GM19099 (cell line): ENCODE results near the gene PRRC2C.

Source experiments
- POLR2A ChIP-seq: IDR thresholded peaks from 3 replicates; pipeline ENCODE4 v1.6.1; 2011; ENCODE audit warnings: low read depth; ENCODE audit not compliant: insufficient read length; ENCODE audit errors: extremely low read depth

The PRRC2C gene

DNA sequence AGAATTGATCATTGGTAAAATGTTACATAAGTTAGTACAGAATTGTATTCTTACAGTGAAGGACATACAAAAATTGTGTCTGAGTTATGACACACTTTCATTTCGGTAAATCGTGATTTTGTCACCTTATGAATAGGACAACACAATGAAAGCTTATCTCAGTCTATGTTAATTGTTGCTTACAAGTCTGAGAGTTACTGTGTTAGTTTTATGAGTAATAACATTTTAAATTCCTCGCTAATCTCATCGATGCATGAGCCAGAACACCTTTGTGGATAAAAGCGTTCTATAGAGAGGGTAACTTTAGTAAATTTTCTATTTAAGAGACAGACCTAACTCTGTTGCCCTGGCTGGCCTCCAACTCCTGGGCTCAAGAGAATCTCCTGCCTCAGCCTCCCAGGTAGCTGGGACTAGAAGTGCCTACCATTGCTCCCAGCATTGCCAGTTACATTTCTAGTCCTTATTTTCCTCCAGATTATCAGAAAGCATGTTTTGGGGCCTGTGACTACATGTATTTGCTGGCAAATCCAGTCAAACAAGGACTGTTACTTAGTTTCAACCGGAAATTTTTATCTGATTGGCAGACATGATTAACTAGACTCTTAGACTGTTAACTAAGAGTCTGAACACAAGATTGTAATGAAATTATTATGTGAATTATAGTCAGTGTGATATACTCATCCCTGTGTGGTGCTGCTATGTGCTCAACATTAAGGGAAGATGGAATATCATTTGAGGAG is 3.0 kb downstream of the PRRC2C start:
- no peak for TF ChIP-seq POLR2A

DNA sequence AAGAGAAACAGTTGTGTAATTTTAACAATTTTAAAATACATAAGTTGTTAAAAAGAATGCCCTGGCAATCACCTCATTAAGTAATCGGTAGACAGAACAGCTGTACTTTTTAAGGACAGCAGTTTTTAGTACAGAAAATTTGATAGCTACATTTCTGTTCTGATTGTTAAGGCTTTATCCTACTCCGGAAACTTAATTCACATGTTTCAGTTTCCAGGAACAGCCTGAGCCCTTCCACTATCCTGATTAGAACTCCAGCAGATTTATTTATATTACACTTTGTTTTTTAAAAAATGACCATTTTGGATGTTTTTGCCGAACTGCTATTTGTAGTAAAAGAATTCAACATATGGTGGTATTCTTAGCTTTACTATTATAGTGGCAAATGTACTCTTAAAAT is 8.7 kb downstream of the PRRC2C start:
- no peak for TF ChIP-seq POLR2A

DNA sequence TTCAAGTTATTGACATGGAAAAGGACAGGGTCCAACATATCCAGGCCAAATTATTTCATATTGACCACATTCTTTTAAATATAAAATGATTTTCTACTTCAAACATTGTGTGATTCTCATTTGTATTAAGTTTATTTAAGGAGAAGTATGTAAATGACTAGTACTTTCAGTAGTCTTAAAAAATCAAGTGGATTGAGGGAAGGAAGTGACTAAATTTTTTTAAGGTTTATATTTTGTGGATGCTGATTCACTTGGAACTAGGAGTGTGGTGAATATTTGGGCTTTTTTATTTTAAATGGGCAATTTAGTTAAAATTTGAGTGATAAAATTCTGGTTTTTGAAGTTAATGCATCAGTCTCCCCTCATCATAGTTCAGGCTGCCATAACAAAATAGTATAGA is 10.1 kb downstream of the PRRC2C start:
- no peak for TF ChIP-seq POLR2A

DNA sequence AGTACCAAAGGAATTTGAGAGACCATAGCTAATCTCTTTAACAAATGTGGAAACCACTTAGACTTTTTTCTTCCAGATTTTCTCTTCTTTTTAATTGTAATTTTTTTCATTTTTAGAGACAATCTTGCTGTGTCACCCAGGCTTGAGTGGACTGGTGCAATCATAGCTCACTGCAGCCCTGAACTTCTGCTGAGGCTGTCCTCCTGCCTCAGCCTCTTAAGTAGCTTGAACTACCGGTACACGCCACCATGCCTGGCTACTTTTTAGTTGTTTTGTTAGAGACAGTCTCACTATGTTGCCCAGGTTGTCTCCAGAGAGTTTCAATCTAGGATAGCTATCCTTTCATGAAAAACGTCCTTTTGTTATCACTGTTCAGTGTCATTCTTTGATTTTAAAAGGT is 15.0 kb downstream of the PRRC2C start:
- TF ChIP-seq POLR2A, result no peak

DNA sequence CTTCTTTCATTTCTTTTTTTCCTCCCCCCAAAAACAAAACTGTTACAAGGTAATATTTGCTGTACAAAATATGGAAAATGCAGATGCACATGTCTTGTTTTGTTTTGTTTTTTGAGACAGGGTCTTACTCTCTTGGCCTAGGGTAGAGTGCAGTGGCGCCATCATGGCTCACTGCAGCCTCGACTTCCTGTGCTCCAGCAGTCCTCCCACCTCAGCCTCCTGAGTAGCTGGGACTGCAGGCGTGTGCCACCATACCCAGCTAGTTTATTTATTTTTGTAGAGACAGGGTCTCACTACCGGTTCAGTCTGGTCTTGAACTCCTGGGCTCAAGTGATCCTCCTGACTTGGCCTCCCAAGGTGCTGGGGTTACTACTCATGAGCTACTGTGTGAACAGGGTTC is 15.5 kb downstream of the PRRC2C start:
- TF ChIP-seq POLR2A, result no peak

DNA sequence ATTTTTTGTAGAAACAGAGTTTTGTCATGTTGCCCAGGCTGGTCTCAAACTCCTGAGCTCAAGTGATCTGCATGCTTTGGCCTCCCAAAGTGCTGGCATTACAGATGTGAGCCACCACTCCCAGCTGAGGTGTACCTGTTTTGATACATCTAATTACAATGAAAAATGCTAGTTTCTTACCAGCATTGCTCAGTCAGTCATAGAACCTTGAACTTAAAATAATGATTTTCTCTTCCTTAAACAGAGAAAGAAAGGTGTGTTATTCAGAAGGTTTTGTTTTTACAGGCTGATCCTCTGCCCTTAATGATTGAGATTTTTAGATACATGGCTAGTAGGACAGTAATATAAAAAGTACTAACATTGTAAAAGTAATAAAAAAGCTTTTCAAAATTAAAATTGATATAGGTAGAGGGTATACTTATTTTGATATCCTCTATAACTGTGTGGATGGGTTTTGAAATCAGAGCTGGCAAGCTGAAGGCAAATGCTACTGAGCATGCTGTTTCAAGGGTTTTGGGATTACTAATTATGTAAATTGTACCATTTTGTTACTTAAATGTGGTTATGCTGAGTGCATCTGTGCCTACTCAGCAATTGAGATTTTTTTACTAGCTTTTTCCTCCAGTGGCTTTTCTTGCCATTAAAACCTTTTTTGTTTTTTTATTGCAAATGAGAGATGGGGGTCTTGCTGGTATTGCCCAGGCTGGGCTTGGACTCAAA is 16.1 kb downstream of the PRRC2C start:
- TF ChIP-seq POLR2A, result no peak

DNA sequence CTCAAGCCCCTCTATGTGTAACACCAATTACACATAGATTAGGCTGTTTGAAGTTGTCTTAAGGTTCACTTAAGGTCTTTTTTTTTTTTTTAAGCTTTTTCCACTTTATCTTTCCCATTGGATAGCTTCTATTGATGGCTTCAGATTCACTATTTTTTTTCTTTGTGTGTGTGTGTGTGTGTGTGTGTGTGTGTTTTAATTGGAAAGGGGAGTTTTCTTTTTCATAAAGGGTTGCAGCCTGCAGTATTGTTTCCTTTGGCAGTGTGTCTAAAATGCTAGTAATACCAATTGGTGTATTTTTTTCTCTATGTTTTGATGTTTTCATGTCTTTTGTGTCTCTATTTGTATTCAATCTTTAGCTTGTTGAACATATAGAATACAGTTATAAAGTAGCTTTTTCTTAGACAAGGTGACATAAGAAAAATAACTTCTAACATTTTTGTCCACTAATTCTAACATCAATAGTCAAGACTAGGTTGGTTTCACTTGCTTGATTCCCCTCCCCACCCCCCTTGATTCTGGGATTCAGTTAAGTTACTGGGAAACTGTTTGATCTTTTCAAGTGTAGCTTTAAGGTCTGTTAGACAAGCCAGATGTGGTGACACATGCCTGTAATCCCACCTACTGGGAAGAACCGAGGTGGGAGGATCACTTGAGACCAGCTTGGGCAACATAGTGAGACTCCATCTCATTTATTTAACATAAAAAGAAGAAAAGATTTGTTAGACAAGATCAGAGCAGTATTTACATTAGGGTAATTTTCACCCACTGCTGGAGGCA is 21.4 kb downstream of the PRRC2C start:
- TF ChIP-seq POLR2A, result no peak

DNA sequence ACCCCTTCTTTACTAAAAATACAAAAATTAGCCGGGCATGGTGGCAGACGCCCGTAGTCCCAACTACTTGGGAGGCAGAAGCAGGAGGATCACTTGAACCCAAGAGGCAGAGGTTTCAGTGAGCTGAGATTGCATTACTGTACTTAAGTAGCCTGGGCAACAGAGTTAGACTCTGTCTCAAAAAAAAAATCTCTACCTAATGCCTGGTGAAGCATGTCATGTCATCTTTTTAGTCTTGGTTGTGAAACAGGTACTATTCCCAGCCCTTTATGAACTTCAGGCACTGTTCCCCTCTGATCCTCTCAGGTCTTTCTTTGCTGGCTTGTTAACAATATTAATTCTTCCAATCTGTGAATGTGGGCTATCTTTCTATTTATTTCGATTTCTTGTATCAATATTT is 22.1 kb downstream of the PRRC2C start:
- TF ChIP-seq POLR2A, result no peak

DNA sequence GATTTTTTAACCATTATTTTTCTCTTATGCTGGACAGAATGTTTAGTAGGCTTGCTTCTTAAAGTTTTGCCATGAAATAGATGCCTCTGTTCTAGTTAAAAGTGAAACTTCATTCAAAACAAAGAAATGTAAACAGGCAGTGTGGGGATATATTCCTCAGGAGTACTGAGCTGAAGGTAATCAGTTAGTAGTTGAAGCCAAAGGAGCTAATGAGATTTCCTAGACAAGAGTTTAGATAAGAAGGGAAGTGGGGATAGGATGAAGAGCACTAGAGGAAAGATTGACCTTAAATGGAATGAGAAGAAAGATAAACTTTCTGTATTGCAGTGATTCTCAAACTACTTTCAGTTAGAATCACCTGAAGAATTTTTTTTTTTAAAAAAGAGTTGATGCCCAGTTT is 23.9 kb downstream of the PRRC2C start:
- no peak for TF ChIP-seq POLR2A

DNA sequence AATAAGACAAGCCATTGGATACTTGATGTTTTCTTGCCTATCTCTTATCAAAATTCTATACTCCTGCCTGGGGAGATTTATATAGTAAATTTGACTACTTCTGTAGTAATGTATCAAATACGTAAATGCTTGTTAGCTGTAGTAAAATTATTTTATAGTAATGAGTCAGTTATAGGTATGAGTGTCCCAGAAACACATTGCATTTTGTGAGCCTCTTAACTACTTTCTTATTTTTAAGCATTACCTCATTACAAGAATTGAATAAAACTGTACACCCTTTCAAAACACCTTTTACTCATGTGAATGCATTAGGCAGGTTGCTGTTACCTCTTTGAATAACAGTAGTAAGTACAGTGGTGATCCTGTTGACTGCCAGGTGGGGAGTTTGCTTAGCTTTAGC is 28.4 kb downstream of the PRRC2C start:
- no peak for TF ChIP-seq POLR2A

DNA sequence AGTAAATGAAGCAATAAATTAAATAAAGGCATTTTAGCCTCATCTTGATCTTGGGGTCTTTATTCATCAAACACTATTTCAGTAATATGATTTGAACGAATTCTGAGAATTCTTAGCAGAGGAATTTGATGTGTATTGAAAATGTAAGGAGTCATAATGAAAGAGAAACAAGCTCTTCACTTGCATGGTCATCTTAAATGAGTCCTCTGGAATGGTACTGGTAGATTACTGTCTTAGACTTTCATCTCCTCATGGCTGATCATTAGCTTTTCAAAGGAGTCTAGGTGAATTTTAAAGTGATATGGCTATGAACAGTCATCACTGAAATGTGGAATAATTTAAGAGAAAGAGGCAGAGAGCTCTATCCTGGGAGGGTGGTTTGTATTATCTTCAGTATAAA is 30.0 kb downstream of the PRRC2C start:
- TF ChIP-seq POLR2A, result no peak

DNA sequence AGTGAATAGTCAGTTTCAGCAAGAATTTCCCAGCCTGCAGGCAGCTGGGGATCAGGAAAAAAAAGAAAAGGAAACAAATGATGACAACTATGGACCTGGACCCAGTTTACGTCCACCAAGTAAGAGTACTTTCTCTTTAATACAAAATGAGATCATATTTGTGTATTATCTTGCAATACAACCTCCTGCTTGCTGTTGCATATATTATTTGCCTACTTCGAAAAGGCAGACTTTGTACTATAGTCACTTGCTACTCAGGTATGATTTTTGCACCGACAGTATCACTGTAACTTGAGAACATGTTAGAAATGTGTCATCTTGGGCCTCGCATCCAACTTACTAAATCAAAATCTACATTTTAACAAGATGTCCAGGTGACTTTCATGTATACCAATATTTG is 30.4 kb downstream of the PRRC2C start:
- no peak for TF ChIP-seq POLR2A

DNA sequence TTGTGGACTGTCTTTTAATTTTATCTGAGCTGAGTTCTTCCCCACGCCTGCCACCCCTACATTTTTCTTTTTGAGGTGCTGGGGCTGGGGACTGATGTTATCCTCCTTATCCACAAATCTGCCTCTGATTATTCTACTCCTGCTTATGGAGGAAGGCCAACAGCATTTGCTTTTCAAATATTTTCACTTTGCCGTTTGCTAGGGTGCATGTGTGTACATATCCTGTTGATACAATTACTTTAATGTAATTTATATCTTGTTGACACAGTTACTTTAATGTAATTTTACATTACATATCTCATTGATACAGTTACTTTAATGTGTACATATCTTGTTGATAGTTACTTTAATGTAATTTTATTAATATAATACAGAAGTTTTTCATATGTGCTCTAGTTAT is 36.2 kb downstream of the PRRC2C start:
- TF ChIP-seq POLR2A, result no peak

DNA sequence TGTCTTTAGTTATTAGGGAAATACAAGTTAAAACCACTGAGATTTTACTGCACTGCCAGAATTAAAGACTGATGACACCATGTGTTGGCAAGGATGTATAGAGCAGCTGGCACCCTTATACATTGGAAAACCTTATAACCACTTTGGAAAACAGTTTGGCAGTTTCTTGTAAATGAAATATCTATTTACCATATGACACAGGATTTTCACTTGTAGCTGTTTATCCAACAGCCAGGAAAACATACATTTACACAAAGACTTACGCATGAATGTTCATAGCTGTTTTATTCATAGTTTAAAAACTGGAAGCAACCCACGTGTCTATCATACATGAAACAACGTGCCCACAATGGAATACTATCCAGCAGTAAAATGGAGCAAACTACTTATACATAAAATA is 45.3 kb downstream of the PRRC2C start:
- no peak for TF ChIP-seq POLR2A

DNA sequence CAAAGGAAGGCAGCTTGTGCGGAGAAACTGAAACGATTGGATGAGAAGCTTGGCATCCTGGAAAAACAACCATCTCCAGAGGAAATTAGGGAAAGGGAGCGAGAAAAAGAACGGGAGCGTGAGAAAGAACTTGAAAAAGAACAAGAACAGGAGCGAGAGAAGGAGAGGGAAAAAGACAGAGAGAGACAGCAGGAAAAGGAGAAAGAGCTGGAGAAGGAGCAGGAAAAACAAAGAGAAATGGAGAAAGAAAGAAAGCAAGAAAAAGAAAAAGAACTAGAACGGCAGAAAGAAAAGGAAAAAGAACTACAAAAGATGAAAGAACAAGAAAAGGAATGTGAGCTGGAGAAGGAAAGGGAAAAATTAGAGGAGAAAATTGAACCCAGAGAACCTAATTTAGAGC is 47.2 kb downstream of the PRRC2C start:
- no peak for TF ChIP-seq POLR2A

DNA sequence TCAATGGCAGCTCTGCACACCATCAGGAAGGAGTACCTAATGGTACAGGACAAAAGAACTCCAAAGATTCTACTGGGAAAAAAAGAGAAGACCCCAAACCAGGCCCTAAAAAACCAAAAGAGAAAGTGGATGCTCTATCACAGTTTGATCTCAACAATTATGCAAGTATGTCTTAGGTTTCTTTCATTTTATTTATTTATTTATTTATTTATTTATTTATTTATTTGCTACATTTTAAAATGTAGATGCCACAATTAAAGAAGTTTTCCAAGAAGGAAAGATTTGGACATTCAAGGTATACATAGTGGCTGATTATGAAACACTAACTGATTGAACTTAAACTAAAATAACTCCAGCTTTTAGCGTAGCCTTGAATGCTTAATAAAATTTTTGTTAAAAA is 60.2 kb downstream of the PRRC2C start:
- TF ChIP-seq POLR2A, result no peak
